Natural killer cell (primary cell): ENCODE results near the gene FUT2. TPM values are rescaled to one million over a fixed set of nuclear protein-coding genes. Genes with fewer than 3 reads are reported as not detected.

Experiments
- ATAC-seq, 3 donors: fragments of 150-1000 bp in 2 of 3; fragments of 200-7000 bp in 1 of 3; cut with Tn5 transposase; 1 replicate in 1 of 3; 2 replicates in 2 of 3; pipeline ENCODE4 v1.10.0; 2021; ENCODE audit warnings: mild to moderate bottlenecking in 2 of 3, moderate library complexity in 2 of 3
- DNase-seq, 2 donors: peaks; one replicate each; pipeline versions ENCODE4 v3.0.0 to v3.0.0-alpha.2; 2013 to 2021; ENCODE audit warnings: mixed read lengths in 1 of 2
- H3K27ac ChIP-seq: one replicate; pipeline ENCODE4 v1.5.1; 2013; ENCODE audit warnings: mild to moderate bottlenecking, low read length
- H3K27me3 ChIP-seq: one replicate; pipeline ENCODE4 v1.6.1; 2013; ENCODE audit warnings: low read length; ENCODE audit not compliant: control insufficient read depth, insufficient read depth
- H3K36me3 ChIP-seq: one replicate; pipeline ENCODE4 v1.6.1; 2013; ENCODE audit warnings: low read length; ENCODE audit not compliant: control insufficient read depth, insufficient read depth
- H3K4me1 ChIP-seq: one replicate; pipeline ENCODE4 v1.6.1; 2013; ENCODE audit warnings: low read length; ENCODE audit not compliant: control insufficient read depth, insufficient read depth
- H3K4me3 ChIP-seq: one replicate; pipeline ENCODE4 v1.5.1; 2013; ENCODE audit warnings: low read length
- H3K9me3 ChIP-seq: one replicate; pipeline ENCODE4 v1.6.1; 2013; ENCODE audit warnings: low read length; ENCODE audit not compliant: control insufficient read depth, insufficient read depth
- H3K27ac Mint-ChIP-seq, 2 donors: one replicate each; pipeline ENCODE4 v1.8.0; 2022; ENCODE audit warnings: mild to moderate bottlenecking in 2 of 2, mixed read lengths in 2 of 2, moderate library complexity in 1 of 2
- H3K27me3 Mint-ChIP-seq, 2 donors: one replicate each; pipeline ENCODE4 v1.8.0; 2022; ENCODE audit warnings: low read depth in 2 of 2, mixed read lengths in 2 of 2
- H3K36me3 Mint-ChIP-seq: one replicate; pipeline ENCODE4 v1.8.0; 2022; ENCODE audit warnings: mixed read lengths
- H3K4me1 Mint-ChIP-seq, 2 donors: one replicate each; pipeline ENCODE4 v1.8.0; 2022; ENCODE audit warnings: mixed read lengths in 2 of 2
- H3K4me3 Mint-ChIP-seq: one replicate; pipeline ENCODE4 v1.8.0; 2022; ENCODE audit warnings: mild to moderate bottlenecking, moderate library complexity, mixed read lengths
- H3K9me3 Mint-ChIP-seq, 2 donors: one replicate each; pipeline ENCODE4 v1.8.0; 2022; ENCODE audit warnings: mixed read lengths in 2 of 2
- whole genome bisulfite sequencing: methylation state at CpG from one replicate; pipeline ENCODE4 v1.1.7; 2013; ENCODE audit warnings: missing lambda C conversion rate; ENCODE audit not compliant: insufficient coverage; 5-methylcytosine and 5-hydroxymethylcytosine counted together
- intact Hi-C: fragments of 100-400 bp; cut with micrococcal nuclease; formaldehyde crosslinking; loops from one replicate; pipeline ENCODE4 v1.14.2; 2022
- total RNA-seq, 4 donors: library from RNA; stranded (reverse); fragments of 120-200 nt in 1 of 4; gene quantifications; one replicate each; pipeline versions ENCODE4 v1.2.3 to v1.2.4, GENCODE V29; 2013 to 2022
- TF ChIP-seq, protein P1 (sequence below): fragments of 200-600 bp; IDR thresholded peaks from one replicate; pipeline ENCODE4 v1.8.0; 2022; ENCODE audit warnings: antibody characterized with exemption

FUT2 gene
- total RNA-seq, 3 donors from 2014 or later (not counting 1 experiment from before 2014, with no cell fraction given) = not detected

DNA sequence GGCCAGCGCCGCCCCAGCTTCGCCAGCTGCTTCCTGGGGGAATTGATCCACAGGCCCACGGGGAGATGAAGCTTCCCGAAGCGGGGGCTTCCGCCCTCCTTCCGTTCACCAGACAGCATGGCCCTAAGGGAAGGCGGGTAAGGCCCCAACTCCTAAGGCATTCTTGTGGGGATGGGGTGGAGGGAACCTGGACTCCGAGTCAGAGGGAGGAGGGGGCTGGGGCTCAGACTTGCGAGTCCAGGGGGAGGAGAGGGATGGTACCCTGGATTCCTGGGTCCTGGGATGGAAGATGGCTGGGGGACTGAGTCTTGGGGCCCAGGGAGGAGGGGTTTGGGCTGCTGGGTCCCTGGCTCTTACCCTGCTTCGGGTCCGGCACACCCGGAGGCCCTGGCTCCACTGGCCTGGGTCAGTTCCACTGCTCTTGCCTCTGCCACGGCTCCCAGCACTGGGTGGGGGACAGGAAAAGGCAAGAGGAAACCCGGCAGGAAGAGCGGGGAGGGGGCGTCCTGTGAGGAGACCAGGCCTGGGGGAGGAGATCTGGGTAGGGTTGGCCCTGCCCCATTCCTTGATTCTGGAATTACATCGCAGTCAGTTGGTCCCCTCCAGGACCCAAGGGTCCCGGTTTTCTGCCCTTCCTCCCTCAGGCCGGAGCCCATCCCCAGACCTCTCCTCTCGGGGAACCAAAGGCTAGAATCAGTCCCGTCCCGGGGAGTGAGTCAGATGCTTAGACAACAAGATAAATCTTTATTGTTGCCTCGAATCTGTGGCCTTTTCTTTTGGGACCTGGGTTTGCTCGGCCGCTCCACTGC lies 44.6 kb downstream of the FUT2 start, which contains the start of gene RASIP1:
RASIP1 (minus strand) TSS at position 447 of the 809 bp plus-strand sequence; CDS start at position 119, 328 bp downstream.
- Histone ChIP-seq H3K9me3 (peaks cover 2% of the 10 kb centered on the region), H3K4me1 (peaks cover 27% of the 10 kb centered on the region), H3K36me3 (no peaks in the 10 kb centered on the region), H3K27ac (no peak within 1 kb of the TSS), H3K4me3 (no peak within 1 kb of the TSS), H3K27me3 (peaks cover 13% of the 10 kb centered on the region)
- peak in 1 of 2 donors; percentile 19 for DNase-seq
- WGBS = 33% methylated on average over 27 of the region's 27 CpGs
- no peaks in the 10 kb centered on the region for H3K9me3 Mint-ChIP-seq
- intact Hi-C loops = no loop called here
- TF ChIP-seq, protein P1, sequence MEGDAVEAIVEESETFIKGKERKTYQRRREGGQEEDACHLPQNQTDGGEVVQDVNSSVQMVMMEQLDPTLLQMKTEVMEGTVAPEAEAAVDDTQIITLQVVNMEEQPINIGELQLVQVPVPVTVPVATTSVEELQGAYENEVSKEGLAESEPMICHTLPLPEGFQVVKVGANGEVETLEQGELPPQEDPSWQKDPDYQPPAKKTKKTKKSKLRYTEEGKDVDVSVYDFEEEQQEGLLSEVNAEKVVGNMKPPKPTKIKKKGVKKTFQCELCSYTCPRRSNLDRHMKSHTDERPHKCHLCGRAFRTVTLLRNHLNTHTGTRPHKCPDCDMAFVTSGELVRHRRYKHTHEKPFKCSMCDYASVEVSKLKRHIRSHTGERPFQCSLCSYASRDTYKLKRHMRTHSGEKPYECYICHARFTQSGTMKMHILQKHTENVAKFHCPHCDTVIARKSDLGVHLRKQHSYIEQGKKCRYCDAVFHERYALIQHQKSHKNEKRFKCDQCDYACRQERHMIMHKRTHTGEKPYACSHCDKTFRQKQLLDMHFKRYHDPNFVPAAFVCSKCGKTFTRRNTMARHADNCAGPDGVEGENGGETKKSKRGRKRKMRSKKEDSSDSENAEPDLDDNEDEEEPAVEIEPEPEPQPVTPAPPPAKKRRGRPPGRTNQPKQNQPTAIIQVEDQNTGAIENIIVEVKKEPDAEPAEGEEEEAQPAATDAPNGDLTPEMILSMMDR = no peak
- ATAC-seq = no peak
- no peak within 1 kb of the TSS for H3K27ac Mint-ChIP-seq
- peaks cover 0 to 6% of the 10 kb centered on the region in 2 donors for H3K27me3 Mint-ChIP-seq
- peaks cover 8 to 28% of the 10 kb centered on the region in 2 donors for H3K4me1 Mint-ChIP-seq
- peak within 1 kb of the TSS; percentile 49 for H3K4me3 Mint-ChIP-seq
- H3K36me3 Mint-ChIP-seq = no peaks in the 10 kb centered on the region

- no peak overlapping the region for H3K27ac ChIP-seq
These were observed 45.6 kb downstream of the FUT2 start for GRCh38 chr19:48741129-48741999.

GRCh38 chr19:48742096-48742495 lies 46.3 kb downstream of the FUT2 start:
- Histone ChIP-seq H3K9me3 (peaks cover 5% of the 10 kb centered on the region), H3K27ac (no peak overlapping the region), H3K27me3 (peaks cover 27% of the 10 kb centered on the region), H3K4me3 (no peak overlapping the region), H3K36me3 (no peaks in the 10 kb centered on the region), H3K4me1 (peaks cover 35% of the 10 kb centered on the region)
- Mint-ChIP-seq H3K4me1 (peaks cover 8 to 38% of the 10 kb centered on the region in 2 donors), H3K27ac (no peak overlapping the region), H3K9me3 (no peaks in the 10 kb centered on the region), H3K27me3 (peaks cover 10 to 19% of the 10 kb centered on the region in 2 donors), H3K4me3 (no peak overlapping the region), H3K36me3 (no peaks in the 10 kb centered on the region)
- WGBS = 87% methylated on average over 10 of the region's 11 CpGs
- TF ChIP-seq, protein P1 = no peak
- DNase-seq (no peak), ATAC-seq (no peak)
- intact Hi-C loops = no loop called here

More at GRCh38 chr19:48741129-48741999, 45.6 kb downstream of the FUT2 start:
- H3K36me3 ChIP-seq = no peaks in the 10 kb centered on the region
- Mint-ChIP-seq H3K9me3 (no peaks in the 10 kb centered on the region), H3K27ac (no peak overlapping the region), H3K27me3 (peaks cover 9 to 15% of the 10 kb centered on the region in 2 donors), H3K4me1 (peaks cover 8 to 36% of the 10 kb centered on the region in 2 donors), H3K36me3 (no peaks in the 10 kb centered on the region), H3K4me3 (no peak overlapping the region)
- peaks cover 30% of the 10 kb centered on the region for H3K4me1 ChIP-seq
- intact Hi-C loops = no loop called here
- DNase-seq (peak in 1 of 2 donors; percentile 51), ATAC-seq (no peak)
- no peak overlapping the region for H3K4me3 ChIP-seq
- peaks cover 5% of the 10 kb centered on the region for H3K9me3 ChIP-seq
- TF ChIP-seq, protein P1 = no peak
- peaks cover 23% of the 10 kb centered on the region for H3K27me3 ChIP-seq
- WGBS = 52% methylated on average over 35 of the region's 35 CpGs
